Dendritic cell treated with granulocyte-macrophage colony-stimulating factor and Interleukin-4, amounts not matched to agents 40 ng/mL and 50 ng/mL, for 4 days (primary cell): ENCODE results near the gene EPS8L3.
A peak's percentile ranks its signal among the peaks of the same experiment; 100 is the strongest.
"Not testable (repeated sequence)": the region's sequence is repeated elsewhere in the genome, so short reads cannot be mapped to it uniquely, and the experiment has no call there.

Source experiments
- H3K27ac Mint-ChIP-seq: one replicate; pipeline ENCODE4 v1.8.0; 2022; ENCODE audit warnings: mild to moderate bottlenecking, mixed read lengths
- H3K27me3 Mint-ChIP-seq: one replicate; pipeline ENCODE4 v1.8.0; 2022; ENCODE audit warnings: mild to moderate bottlenecking, mixed read lengths
- H3K36me3 Mint-ChIP-seq: one replicate; pipeline ENCODE4 v1.8.0; 2022; ENCODE audit warnings: low read depth, mixed read lengths
- H3K4me1 Mint-ChIP-seq: one replicate; pipeline ENCODE4 v1.8.0; 2022; ENCODE audit warnings: low read depth, mixed read lengths
- H3K4me3 Mint-ChIP-seq: one replicate; pipeline ENCODE4 v1.8.0; 2022; ENCODE audit warnings: mild to moderate bottlenecking, moderate library complexity, mixed read lengths
- H3K9me3 Mint-ChIP-seq: one replicate; pipeline ENCODE4 v1.8.0; 2022; ENCODE audit warnings: mixed read lengths
- intact Hi-C: fragments of 100-400 bp; cut with micrococcal nuclease; formaldehyde crosslinking; loops from one replicate; pipeline ENCODE4 v1.15.0; 2022

Gene EPS8L3

DNA sequence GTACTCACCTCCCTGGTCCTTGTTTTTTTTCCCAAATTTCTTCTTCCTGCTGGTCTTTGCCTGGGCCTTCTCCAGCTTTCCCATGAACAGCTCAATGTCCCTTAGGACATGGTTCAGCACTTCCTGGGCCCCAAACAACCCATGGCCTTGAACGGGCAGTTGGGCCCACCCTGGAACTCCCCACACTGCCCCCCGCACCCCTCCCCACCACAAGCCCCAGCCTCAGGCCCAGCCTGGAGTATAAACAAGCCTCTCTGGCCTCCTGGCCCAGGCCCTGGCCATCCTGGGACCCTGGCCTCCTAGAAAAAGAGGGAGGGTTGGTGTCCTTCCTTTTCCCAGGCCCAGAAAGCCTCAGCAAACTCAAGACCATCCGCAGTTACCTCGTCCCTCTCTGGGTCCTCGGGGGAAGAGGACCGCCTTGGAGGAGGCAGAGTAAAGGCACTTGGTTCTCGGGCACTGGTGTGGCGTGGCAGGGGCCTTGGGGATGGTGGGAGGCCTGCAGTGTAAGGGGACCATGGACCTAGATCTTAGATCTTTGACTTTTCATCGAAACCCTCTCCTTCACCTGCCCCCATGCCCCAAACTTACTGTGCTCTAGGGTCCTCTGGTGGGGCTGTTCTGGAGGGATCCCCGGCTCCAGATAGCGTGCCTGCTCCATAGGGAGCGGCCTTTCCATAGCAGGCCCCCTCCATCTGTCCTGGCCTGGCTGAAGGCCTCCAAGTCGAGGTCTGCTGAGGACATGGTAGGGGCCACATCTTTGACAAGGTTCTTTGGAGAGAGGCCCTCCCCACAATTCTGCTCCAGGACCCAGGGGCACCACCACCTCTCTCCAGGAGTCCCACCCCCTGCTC, 5.6 kb downstream of the EPS8L3 start:
- intact Hi-C loops, result no loop called here
- no peaks in the 10 kb centered on the region for H3K9me3 Mint-ChIP-seq
- H3K27ac Mint-ChIP-seq, result no peak overlapping the region

DNA sequence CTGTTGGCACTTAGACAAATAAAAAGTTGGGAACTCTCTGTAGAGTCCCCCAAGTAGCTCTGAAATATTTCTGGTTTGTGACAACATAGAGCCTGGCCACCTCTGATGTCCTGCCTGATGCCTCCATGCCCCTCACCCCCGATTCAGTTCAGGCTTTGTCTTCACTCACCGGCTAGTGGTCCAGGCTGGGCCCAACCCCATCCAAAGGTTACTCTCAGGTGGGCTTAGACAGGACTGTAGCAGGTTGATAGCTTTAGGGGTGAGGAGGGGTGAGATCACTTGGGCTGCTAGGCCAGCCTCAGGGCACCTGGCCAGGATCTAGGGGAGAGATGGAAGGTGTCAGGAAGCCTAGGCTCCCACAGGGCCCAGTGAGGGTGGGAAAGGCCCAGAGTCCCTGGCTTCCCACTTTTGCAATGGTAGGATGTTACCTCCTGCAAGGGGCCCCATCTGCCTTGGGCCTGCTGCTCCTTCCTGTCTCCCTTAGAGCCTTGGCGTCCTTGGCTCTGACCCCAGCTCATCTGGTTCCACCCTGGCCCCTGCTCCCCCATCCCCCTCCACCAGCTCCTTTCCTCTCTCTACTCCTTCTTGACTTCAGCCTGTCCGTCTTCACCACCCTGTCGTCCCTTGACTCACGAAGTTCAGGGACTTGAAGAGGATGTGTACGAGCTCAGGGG, 6.7 kb downstream of the EPS8L3 start:
- intact Hi-C loops, result no loop called here
- Mint-ChIP-seq H3K4me3 (no peak overlapping the region), H3K27ac (no peak overlapping the region), H3K9me3 (no peaks in the 10 kb centered on the region), H3K36me3 (no peaks in the 10 kb centered on the region), H3K27me3 (no peaks in the 10 kb centered on the region), H3K4me1 (peaks cover 19% of the 10 kb centered on the region)

More for the DNA sequence above, 5.6 kb downstream of the EPS8L3 start:
- no peaks in the 10 kb centered on the region for H3K36me3 Mint-ChIP-seq
- no peaks in the 10 kb centered on the region for H3K27me3 Mint-ChIP-seq
- H3K4me1 Mint-ChIP-seq, result peaks cover 31% of the 10 kb centered on the region
- no peak overlapping the region for H3K4me3 Mint-ChIP-seq

DNA sequence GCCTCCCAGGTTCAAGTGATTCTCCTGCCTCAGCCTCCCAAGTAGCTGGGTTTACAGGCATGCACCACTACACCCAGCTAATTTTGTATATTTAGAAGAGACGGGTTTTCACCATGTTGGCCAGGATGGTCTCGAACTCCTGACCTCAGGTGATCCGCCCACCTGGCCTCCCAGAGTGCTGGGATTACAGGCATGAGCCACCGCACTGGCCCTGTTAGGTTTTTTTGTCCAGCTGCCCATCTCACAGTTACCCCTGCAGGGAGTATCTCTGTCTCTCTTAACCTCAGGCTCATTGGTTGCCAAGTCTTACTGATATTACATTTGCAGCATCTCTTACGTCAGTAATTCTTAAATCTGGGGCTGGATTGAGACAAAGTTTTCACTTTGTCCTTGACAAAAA, 7.4 kb downstream of the EPS8L3 start:
- H3K27me3 Mint-ChIP-seq, H3K36me3 Mint-ChIP-seq, H3K27ac Mint-ChIP-seq, H3K9me3 Mint-ChIP-seq, H3K4me3 Mint-ChIP-seq, intact Hi-C loops: not testable (repeated sequence)
- peaks cover 17% of the 10 kb centered on the region for H3K4me1 Mint-ChIP-seq

DNA sequence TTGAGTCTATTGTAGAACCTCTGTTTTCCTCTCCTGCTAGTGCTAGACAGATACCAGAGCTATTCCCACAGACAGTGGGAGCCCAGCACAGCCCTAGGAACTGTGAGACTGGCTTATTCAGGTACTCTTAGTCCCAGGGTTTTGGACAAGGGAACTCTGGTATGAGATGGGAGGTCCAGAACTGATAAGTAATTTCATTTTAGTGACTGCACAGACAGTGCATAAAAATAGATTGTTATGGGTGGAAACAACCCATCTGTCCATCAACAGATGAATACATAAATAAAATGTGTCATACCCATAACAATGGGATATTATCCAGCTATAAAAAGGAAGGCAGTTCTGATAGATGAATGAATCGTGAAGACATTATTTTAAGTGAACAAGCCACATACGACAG, 9.0 kb downstream of the EPS8L3 start:
- H3K4me3 Mint-ChIP-seq, result no peak overlapping the region
- peaks cover 10% of the 10 kb centered on the region for H3K4me1 Mint-ChIP-seq
- no peaks in the 10 kb centered on the region for H3K36me3 Mint-ChIP-seq
- intact Hi-C loops, result no loop called here
- H3K27me3 Mint-ChIP-seq, result peaks cover 7% of the 10 kb centered on the region
- no peak overlapping the region for H3K27ac Mint-ChIP-seq
- H3K9me3 Mint-ChIP-seq, result no peaks in the 10 kb centered on the region

DNA sequence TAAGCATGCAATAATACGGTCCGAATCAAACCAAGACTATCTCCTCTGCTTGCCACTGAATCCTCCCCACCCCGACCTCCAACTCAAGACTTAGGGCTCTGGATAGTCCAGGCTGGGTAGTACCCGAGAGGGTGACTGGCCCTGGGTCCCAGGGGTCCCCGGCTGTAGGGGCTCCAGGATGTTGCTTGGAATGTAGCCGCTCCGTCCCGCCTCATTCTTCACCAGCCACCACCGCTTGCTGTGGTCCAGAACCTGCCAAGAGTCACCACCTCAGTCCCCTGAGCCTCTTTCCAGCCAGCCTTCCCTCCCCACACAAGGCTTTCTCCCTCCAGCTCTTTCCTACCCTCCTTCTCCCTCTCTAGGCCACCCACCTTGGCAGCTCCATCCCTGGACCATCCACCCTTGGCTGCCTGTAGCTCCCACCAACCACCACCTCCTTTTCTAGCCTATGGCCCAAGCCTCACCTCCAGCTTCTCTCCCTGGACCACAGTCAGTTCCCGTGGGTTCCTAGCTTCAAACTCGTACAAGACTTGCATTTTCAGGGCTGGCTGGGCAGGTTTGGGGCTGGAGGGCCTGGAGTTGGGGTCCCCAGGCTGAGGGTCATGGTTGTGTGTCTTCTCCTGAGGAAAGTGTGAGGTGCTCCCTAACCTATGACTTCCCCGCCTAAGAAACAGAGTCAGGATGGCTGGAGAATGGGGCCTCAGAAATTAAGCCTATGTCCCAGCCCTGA, 12.0 kb downstream of the EPS8L3 start:
- no peaks in the 10 kb centered on the region for H3K36me3 Mint-ChIP-seq
- intact Hi-C loops, result no loop called here
- H3K27ac Mint-ChIP-seq, result no peak overlapping the region
- H3K9me3 Mint-ChIP-seq, result no peaks in the 10 kb centered on the region
- H3K4me3 Mint-ChIP-seq, result no peak overlapping the region
- peaks cover 18% of the 10 kb centered on the region for H3K27me3 Mint-ChIP-seq
- H3K4me1 Mint-ChIP-seq, result peaks cover 7% of the 10 kb centered on the region

DNA sequence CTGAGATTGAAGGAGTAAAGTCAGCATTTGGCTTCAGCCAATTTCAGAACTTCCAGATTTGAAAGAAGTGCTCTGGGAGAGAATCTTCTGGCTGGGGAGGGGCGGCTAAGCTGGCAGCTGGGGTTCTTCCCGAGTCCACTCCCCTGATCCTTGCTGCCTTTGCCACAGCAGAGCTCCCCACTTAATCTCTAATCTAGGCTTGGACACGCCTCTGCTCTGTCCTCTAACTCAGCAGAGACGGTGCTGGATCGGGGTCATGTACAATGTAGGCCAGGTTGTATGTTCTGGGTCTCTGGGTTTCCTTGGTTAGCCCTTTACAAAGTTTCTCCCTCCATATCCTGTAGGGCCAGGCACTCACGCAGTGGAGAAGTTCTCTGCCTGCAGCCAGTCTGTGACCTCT, 12.8 kb downstream of the EPS8L3 start:
- Mint-ChIP-seq H3K27me3 (peaks cover 20% of the 10 kb centered on the region), H3K36me3 (no peaks in the 10 kb centered on the region), H3K4me3 (no peak overlapping the region), H3K4me1 (peaks cover 5% of the 10 kb centered on the region), H3K9me3 (no peaks in the 10 kb centered on the region), H3K27ac (no peak overlapping the region)
- intact Hi-C loops, result no loop called here

DNA sequence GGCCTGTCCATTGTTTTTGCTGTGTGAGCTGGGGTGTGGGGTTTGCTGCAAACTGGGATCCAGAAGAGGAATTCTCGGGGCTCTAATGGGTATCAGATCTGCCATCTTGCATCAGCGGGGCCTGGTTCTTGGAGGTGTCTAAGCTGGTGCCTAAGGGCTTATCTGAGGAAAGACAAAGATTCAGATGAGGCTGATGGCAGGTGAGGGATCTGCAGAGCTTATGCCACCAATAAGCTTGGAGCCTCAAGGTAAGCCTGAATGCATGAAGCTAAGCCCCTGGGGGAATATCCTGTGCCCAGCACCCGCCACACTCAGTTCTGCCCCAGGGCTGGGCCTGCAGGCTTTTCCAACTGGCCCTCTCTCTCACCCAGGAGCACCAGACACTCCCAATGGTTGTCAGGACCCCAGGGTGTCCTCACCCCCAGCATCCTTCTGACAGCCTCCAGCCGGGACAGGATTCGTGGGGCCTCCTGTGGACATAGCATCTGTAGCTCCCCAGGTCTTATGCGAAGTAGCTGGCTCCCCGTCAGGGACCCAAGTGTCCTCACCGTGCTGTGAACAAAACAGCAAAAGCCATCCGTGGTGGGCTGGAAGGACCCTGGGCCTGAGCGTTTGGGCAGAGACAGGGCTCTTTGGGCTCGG, 13.4 kb downstream of the EPS8L3 start:
- intact Hi-C loops, result no loop called here
- peaks cover 22% of the 10 kb centered on the region for H3K27me3 Mint-ChIP-seq
- no peak overlapping the region for H3K27ac Mint-ChIP-seq
- H3K4me3 Mint-ChIP-seq, result no peak overlapping the region
- H3K4me1 Mint-ChIP-seq, result no peaks in the 10 kb centered on the region
- no peaks in the 10 kb centered on the region for H3K9me3 Mint-ChIP-seq
- no peaks in the 10 kb centered on the region for H3K36me3 Mint-ChIP-seq

DNA sequence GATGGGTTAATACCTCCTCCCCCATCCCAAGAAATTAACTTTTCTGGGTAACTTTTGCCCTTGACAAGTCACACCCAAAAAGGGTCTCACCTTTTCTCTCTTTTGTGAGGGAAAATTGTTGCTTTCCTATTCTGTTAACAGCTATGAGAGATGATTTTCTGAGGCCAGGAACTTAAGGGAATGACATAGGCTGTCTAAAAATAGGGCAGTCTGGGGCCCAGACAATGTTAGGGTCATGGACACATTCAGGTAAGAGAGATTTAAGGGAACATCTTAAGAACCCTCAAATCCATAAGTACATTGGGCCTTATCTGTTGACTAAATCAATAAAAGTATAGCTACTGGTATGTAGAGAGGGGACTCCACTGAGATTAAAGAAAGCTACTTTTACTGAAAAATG, 14.5 kb downstream of the EPS8L3 start:
- intact Hi-C loops, result no loop called here
- Mint-ChIP-seq H3K4me3 (no peak overlapping the region), H3K27ac (no peak overlapping the region), H3K4me1 (no peaks in the 10 kb centered on the region), H3K36me3 (no peaks in the 10 kb centered on the region), H3K9me3 (no peaks in the 10 kb centered on the region), H3K27me3 (peaks cover 27% of the 10 kb centered on the region)

DNA sequence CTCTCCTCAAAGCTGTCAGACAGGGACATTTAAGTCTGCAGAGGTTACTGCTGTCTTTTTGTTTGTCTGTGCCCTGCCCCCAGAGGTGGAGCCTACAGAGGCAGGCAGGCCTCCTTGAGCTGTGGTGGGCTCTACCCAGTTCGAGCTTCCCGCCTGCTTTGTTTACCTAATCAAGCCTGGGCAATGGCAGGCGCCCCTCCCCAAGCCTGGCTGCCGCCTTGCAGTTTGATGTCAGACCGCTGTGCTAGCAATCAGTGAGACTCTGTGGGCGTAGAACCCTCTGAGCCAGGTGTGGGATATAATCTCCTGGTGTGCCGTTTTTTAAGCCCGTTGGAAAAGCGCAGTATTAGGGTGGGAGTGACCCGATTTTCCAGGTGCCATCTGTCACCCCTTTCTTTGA, 15.4 kb downstream of the EPS8L3 start:
- intact Hi-C loops, H3K4me3 Mint-ChIP-seq, H3K9me3 Mint-ChIP-seq, H3K4me1 Mint-ChIP-seq, H3K27ac Mint-ChIP-seq, H3K36me3 Mint-ChIP-seq: not testable (repeated sequence)
- peaks cover 27% of the 10 kb centered on the region for H3K27me3 Mint-ChIP-seq

DNA sequence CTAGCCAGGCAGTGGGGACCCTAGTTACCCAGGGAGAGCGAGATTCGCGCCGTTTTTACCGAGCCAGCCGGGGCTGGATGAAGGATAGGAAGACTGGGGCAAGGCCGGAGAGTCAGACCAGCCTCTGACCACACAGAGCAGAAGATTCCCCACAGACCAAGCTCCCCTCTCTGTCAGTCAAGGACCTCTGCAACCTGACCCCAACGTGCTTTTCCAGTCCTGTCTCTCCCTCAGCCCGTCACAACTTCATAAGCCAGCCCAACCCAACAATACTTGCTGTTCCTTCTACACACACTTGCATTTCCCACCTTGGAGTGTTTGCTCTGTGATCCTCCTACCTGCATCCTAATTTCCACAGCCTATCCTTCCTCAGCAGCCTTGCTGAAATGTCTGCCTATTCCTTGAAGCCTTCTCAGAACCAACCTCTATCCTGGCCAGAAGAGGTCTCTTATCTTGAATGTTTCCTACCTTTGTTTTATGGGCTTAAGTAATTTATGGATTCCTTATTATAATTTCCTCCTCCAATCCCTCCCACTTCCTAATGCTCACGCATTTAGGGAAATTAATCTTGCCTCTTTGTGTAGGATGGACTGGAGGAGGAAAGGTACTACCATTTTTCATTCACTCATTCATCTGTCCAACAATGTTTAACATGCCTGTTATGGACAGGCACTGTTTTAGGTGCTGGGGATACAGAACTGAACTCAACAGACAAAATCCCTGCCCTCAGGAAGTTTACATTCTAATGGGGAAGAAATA, 22.9 kb downstream of the EPS8L3 start, which contains the start of gene GSTM3:
Gene GSTM3 (minus strand): TSS at position 424 of the 759 bp plus-strand sequence. CDS start 751 bp downstream, outside the sequence.
- Mint-ChIP-seq H3K27me3 (peaks cover 54% of the 10 kb centered on the region), H3K36me3 (no peaks in the 10 kb centered on the region), H3K4me3 (peak within 1 kb of the TSS; percentile 82), H3K27ac (peak within 1 kb of the TSS; percentile 47), H3K4me1 (peaks cover 17% of the 10 kb centered on the region), H3K9me3 (no peaks in the 10 kb centered on the region)
- intact Hi-C loops, result no loop called here

DNA sequence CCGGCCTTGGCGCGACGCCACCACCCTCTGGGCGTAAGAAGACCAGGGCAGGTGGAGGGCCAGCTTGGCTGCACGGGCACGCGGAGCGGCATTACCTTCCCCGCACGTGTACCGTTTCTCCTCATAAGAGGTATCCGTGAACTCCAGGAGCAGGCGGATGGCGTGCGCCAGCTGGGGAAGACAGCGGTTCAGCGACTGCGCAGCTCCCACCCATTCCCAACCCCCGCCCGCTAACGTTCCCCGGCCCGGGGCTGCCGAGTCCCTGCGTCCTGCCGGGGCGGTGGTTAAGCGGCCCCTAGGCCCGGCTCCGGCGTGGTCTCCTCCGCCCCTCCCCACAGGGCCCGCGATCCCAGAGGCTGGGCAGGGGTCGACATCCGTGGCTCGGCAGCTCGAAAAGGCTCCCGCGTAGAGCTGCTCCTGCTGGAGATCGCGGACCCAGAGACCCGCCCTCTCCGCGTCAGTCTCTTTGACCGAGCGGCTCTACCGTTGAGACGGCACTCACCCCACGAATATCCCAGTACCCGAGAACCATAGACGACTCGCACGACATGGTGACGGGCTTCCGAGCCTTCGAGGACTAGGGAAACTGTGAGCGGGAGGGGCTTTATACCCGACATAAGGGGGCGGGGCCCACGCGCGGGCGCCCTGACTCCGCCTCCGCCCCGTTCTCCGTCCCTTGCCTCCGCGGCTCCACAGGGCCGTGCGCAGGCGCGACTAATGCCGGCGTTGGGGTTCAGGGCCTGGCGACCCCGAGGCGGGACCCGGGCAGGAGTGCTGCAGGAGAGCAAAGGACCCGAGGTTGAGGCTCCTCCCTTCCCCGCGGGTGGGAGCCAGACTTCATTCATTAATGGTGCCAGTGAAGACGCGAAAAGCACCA, 23.7 kb downstream of the EPS8L3 start:
- intact Hi-C loops, result no loop called here

DNA sequence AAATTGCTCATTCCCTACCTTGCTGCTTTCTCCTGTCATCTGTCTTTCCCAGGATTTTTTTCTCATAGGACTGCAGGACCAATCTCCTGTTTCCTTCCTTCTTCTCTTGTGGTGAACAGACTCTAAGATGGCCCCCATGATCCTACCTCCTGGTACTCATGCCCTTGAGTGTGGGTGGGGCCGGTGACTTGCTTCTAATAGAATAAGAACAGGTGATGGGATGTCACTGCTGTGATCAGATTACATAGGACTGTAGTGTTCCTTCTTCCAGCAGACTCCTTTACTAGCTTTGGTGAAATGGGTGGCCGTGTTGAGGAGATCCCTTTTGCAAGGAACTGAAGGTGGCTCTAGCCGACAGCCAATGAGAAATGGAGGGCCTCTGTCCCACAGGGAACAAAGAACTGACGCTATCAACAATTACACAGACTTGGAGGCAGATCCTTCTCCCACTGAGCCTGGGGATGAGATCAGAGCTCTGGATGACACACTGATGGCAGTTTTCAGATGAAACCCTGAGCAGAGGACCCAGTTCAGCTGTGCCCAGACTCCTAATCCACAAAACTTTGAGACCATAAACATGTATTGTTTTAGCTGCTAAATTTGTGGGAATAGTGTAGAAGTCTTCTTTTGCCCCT, 30.4 kb downstream of the EPS8L3 start:
- no peak overlapping the region for H3K27ac Mint-ChIP-seq
- H3K4me1 Mint-ChIP-seq, result no peaks in the 10 kb centered on the region
- no peaks in the 10 kb centered on the region for H3K9me3 Mint-ChIP-seq
- H3K27me3 Mint-ChIP-seq, result peaks cover 14% of the 10 kb centered on the region
- no peak overlapping the region for H3K4me3 Mint-ChIP-seq
- intact Hi-C loops, result no loop called here
- no peaks in the 10 kb centered on the region for H3K36me3 Mint-ChIP-seq

More for the DNA sequence above, 23.7 kb downstream of the EPS8L3 start:
- peaks cover 17% of the 10 kb centered on the region for H3K4me1 Mint-ChIP-seq
- no peaks in the 10 kb centered on the region for H3K9me3 Mint-ChIP-seq
- peak overlapping the region; percentile 82 for H3K4me3 Mint-ChIP-seq
- H3K36me3 Mint-ChIP-seq, result no peaks in the 10 kb centered on the region
- peak overlapping the region; percentile 47 for H3K27ac Mint-ChIP-seq
- peaks cover 49% of the 10 kb centered on the region for H3K27me3 Mint-ChIP-seq
